Spinal cord (tissue), 10 donors: ENCODE results near the gene RIOK3. TPM values are rescaled to one million over a fixed set of nuclear protein-coding genes. Genes with fewer than 3 reads are reported as not detected.
"Not testable (repeated sequence)": the region's sequence is repeated elsewhere in the genome, so short reads cannot be mapped to it uniquely, and the experiment has no call there.

Experiments
- DNase-seq, 6 donors: peaks; one replicate each; pipeline versions ENCODE4 v3.0.0 to v3.0.0-alpha.2; 2013 to 2015; ENCODE audit warnings: low spot score in 6 of 6, low read depth in 4 of 6
- H3K27ac ChIP-seq: one replicate; pipeline ENCODE4 v1.5.1; 2013; ENCODE audit warnings: low read depth, low read length, control low read depth
- H3K27me3 ChIP-seq: one replicate; pipeline ENCODE4 v1.6.1; 2013; ENCODE audit warnings: low read length; ENCODE audit not compliant: control insufficient read depth, insufficient read depth
- H3K36me3 ChIP-seq: one replicate; pipeline ENCODE4 v1.6.1; 2013; ENCODE audit warnings: low read length; ENCODE audit not compliant: control insufficient read depth, insufficient read depth
- H3K4me1 ChIP-seq: one replicate; pipeline ENCODE4 v1.6.1; 2013; ENCODE audit warnings: low read length; ENCODE audit not compliant: control insufficient read depth, insufficient read depth
- H3K4me3 ChIP-seq: one replicate; pipeline ENCODE4 v1.5.1; 2013; ENCODE audit warnings: low read depth, low read length, control low read depth
- H3K9me3 ChIP-seq: one replicate; pipeline ENCODE4 v1.6.1; 2013; ENCODE audit warnings: low read length; ENCODE audit not compliant: control insufficient read depth, insufficient read depth
- WGBS: methylation state at CpG from one replicate; pipeline ENCODE4 v1.1.5; 2013; ENCODE audit warnings: missing lambda C conversion rate; ENCODE audit not compliant: insufficient coverage; 5-methylcytosine and 5-hydroxymethylcytosine counted together
- polyA plus RNA-seq, 2 donors: library from polyadenylated mRNA; unstranded; fragments of 120-200 nt; gene quantifications; one replicate each; pipeline ENCODE4 v1.2.1, GENCODE V29; 2013; ENCODE audit not compliant: insufficient read length in 2 of 2
- total RNA-seq, 2 donors: library from RNA; depleted of rRNA in 1 of 2; stranded (reverse); fragments of 120-200 nt in 1 of 2; fragments of >200 nt in 1 of 2; gene quantifications; one replicate each; pipeline versions ENCODE4 v1.2.3 to v1.2.4, GENCODE V29; 2013 to 2014
- donor health status: healthy.

The RIOK3 gene
- total and polyA plus RNA-seq, 4 donors, result 53.7 to 105 (median 70.5) TPM

DNA sequence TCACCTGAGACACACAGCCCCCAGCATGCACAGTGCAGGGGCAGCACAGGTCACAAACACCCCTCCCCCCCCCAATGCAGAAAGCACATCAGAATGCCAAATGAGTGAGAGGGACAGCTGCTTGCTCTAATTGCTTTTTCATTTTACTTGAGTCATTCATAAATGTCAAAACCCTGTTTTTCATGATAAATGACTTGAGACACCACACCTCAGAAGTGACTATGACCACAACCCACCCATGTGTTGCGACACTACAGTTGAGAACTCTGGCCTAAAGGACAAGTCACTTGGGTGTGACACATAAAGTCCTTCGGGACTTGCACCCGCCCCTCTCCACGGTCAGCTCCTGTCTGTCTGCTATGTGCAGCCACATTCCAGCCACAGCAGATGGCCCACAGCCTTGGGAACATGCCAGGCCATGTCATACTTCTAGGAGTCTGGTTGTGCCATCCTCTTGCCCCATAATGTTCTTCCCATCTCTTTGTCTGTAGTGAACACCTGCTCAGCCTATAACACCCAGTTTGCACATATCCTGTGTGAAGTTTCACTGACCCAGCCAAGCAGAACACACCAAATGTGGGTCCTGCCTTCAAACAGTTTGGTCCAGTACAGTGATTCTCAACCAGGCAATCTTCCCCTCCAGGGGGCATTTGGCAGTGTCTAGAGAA, 30.2 kb upstream of the RIOK3 start:
- H3K27ac ChIP-seq, result no peak overlapping the region
- no peaks in the 10 kb centered on the region for H3K27me3 ChIP-seq
- H3K36me3 ChIP-seq, result no peaks in the 10 kb centered on the region
- H3K4me3 ChIP-seq, result no peak overlapping the region
- H3K9me3 ChIP-seq, result no peaks in the 10 kb centered on the region
- H3K4me1 ChIP-seq, result no peaks in the 10 kb centered on the region
- DNase-seq, result no peak
- 73% methylated on average over 4 of the region's 4 CpGs for WGBS

DNA sequence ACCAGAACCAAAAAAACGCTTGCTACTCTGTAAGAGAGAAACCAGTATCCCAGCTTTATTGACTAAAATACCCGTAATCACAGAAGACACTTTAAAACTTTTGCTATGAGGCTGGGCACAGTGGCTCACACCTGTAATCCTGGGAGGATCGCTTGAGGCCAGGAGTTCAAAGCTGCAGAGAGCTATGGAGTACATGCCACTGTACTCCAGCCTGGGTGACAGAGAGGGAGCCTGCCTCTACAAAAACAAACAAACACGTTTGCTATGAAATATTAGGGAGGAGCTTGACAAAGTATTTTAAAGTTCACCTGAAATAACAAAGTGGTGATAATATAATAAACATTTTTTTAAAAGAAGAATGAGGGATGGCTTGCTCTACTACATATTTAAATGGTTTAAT, 28.5 kb upstream of the RIOK3 start:
- no peak for DNase-seq
- no peaks in the 10 kb centered on the region for H3K36me3 ChIP-seq
- H3K4me1 ChIP-seq, result no peaks in the 10 kb centered on the region
- H3K4me3 ChIP-seq, result no peak overlapping the region
- H3K27me3 ChIP-seq, result no peaks in the 10 kb centered on the region
- H3K9me3 ChIP-seq, result no peaks in the 10 kb centered on the region
- WGBS, result 100% methylated on average over 2 of the region's 4 CpGs
- no peak overlapping the region for H3K27ac ChIP-seq

DNA sequence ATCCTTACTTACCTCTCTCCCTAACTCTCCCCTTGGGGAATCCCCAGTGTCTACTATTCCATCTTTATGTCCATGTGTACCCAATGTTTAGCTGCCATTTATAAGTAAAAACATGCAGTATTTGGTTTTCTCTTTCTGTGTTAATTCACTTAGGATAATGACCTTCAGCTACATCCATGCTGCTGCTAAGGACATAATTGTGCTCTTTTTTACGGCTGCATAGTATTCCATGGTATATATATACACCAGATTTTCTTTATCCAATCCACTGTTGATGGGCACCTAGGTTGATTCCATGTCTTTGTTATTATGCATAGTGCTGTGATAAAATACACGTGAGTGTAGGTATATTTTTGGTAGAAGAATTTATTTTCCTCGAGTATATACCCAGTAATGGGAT, 24.3 kb upstream of the RIOK3 start:
- Histone ChIP-seq H3K4me3 (no peak overlapping the region), H3K9me3 (no peaks in the 10 kb centered on the region), H3K27me3 (no peaks in the 10 kb centered on the region), H3K4me1 (no peaks in the 10 kb centered on the region), H3K36me3 (no peaks in the 10 kb centered on the region), H3K27ac (no peak overlapping the region)
- WGBS, result no CpG with 5 or more reads among the region's 3 CpGs
- no peak for DNase-seq

DNA sequence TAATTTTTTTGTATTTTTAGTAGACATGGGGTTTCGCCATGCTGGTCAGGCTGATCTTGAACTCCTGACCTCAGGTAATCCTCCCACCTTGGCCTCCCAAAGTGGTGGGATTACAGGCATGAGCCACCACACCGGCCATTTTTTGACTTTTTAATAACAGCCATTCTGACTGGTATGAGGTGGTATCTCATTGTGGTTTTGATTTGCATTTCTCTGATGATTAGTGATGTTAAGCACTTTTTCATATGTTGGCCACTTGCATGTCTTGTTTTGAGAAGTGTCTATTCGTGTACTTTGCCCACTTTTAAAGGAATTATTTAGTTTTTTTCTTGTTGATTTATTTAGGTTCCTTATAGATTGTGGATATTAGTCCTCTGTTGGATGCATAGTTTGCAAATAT, 23.5 kb upstream of the RIOK3 start:
- not testable (repeated sequence) for H3K9me3 ChIP-seq, H3K27me3 ChIP-seq, DNase-seq, H3K4me1 ChIP-seq, H3K4me3 ChIP-seq, H3K36me3 ChIP-seq, H3K27ac ChIP-seq
- WGBS, result 90% methylated on average over 2 of the region's 3 CpGs

DNA sequence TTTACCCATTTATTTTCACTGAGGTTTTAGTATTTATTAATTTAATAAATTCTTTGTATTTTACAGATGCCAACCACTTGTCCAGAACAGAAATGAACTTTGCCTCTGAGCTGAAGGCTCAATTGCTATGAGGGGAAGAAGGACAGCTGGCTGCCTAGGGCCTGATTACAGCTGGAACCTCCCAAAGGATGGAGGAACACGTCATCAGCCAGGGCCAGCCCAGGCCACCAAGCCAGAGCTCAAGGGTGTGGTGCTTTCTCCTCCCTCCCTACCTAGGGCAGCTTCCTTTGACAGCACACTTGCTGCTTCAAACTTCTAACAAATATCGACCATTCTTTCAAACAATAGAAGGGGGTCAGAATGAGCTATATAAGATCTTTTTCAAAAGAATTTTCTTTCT, 19.7 kb upstream of the RIOK3 start:
- Histone ChIP-seq H3K36me3 (no peaks in the 10 kb centered on the region), H3K9me3 (no peaks in the 10 kb centered on the region), H3K27me3 (no peaks in the 10 kb centered on the region), H3K27ac (no peak overlapping the region), H3K4me3 (no peak overlapping the region), H3K4me1 (peaks cover 6% of the 10 kb centered on the region)
- DNase-seq, result no peak
- WGBS, result no CpG with 5 or more reads among the region's 2 CpGs

DNA sequence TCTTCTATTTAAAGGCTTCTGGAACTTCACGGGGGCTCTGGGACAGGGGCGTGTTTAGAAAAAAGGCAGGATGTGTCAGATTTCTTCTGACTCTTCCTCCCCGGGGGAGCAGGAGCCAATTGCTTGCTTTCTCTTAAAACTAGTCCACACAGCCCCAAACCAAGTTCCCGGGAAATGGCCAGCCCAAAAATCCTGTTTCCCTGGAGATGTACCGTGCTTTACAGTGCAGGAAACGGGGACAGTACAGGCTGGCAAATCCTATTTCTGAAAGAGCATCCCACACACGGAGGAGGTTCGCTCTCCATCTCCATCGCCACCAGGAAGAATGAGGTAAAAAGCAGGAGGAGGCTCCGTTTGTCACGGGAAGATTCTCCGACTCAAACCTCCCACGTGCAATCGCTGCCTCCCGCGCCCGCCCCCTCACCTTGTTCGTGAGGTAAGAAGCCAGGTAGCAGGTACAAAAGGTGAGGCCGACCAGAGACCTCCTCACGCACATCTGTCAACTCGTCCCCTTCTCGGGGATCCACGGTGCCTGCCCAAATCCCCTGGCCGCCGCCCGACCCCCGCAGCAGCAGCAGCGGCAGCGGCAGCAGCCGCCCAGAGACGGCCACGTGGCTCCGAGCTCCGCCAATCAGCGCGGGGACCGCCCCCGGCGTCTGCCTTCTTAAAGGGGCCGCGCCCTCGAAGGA, 15.6 kb upstream of the RIOK3 start:
- WGBS, result 0% methylated on average over 25 of the region's 42 CpGs
- Histone ChIP-seq H3K4me3 (peak overlapping the region; percentile 94), H3K27me3 (no peaks in the 10 kb centered on the region)

DNA sequence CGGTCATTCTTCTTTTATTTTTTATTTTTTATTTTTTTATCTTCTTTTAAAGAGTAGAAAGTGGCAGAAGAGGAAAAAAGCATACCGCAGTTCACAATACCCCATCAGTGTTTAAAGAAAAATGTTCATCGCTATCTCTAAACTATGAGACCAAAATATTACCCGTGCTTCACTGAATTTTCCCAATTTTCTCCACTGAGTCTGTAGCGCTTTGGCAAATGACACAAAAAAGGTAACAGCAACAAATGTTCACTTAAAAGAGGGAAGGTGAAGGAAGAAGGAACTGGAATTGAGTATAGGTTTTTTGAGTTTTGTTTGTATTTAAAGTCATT, 15.1 kb upstream of the RIOK3 start:
- H3K27ac ChIP-seq, result no peak overlapping the region

More for the DNA sequence above, 15.6 kb upstream of the RIOK3 start:
- peak in 5 of 6 donors; percentile 57 to 94 (median 68) for DNase-seq
- Histone ChIP-seq H3K36me3 (no peaks in the 10 kb centered on the region), H3K9me3 (no peaks in the 10 kb centered on the region), H3K27ac (peak overlapping the region; percentile 69), H3K4me1 (peaks cover 9% of the 10 kb centered on the region)

DNA sequence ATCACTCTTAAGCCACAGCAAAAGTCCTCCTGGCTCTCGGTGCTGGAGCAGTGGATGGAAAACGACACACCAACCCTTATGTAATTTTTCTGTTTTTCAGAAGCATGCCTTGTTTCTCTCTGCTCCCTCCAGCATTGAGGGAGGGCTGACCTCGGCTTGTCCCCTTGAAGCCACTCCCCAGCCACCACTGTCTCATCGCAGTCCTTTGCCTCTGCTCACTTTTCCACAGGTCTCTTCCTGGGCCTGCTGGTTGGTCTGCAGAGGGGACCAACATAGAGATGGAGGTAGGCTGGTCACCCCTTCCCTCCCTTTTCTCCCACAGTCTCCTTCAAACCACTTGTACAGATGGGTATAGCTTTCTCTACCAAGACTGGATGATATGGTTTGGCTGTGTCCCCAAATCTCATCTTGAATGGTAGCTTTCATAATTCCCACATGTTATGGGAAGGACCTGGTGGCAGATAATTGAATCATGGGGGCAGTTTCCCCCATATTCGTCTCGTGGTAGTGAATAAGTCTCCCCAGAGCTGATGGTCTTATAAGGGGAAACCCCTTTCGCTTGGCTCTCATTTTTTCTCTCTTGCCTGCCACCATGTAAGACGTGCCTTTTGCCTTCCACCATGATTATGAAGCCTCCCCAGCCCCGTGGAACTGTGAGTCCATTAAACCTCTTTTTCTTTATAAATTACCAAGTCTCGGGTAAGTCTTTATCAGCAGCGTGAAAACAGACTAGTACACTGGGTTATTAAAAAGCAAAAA, 14.3 kb upstream of the RIOK3 start:
- Histone ChIP-seq H3K9me3 (no peaks in the 10 kb centered on the region), H3K27ac (no peak overlapping the region), H3K4me3 (peak overlapping the region; percentile 94), H3K27me3 (no peaks in the 10 kb centered on the region), H3K36me3 (no peaks in the 10 kb centered on the region), H3K4me1 (peaks cover 9% of the 10 kb centered on the region)
- 79% methylated on average over 3 of the region's 11 CpGs for WGBS
- DNase-seq, result no peak

More for the DNA sequence above, 15.1 kb upstream of the RIOK3 start:
- H3K27me3 ChIP-seq, result no peaks in the 10 kb centered on the region
- peak overlapping the region; percentile 94 for H3K4me3 ChIP-seq
- no peaks in the 10 kb centered on the region for H3K9me3 ChIP-seq
- no CpG with 5 or more reads among the region's 5 CpGs for WGBS
- no peak for DNase-seq
- no peaks in the 10 kb centered on the region for H3K36me3 ChIP-seq
- peaks cover 9% of the 10 kb centered on the region for H3K4me1 ChIP-seq

DNA sequence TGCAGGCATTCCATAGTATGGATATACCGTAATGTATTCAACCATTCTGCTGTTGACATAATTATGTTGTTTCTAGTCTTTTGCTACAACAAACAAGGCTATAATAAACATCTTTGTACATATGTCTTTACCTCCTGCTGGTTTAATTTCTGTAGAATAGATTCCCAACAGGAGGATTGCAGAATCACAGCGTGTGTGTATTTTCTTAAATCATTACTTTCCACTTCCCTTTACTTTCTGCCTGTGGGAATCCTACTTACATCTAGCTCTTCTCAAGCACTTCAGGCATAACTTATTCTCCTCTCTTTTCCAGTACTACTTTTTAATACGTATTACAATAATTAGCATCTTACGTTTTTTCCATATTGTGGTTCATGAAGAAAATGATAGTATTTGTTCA, 13.0 kb upstream of the RIOK3 start:
- no peaks in the 10 kb centered on the region for H3K27me3 ChIP-seq
- H3K36me3 ChIP-seq, result no peaks in the 10 kb centered on the region
- H3K27ac ChIP-seq, result no peak overlapping the region
- peak in 1 of 6 donors; percentile 62 for DNase-seq
- WGBS, result no CpG with 5 or more reads among the region's 4 CpGs
- no peaks in the 10 kb centered on the region for H3K9me3 ChIP-seq
- no peak overlapping the region for H3K4me3 ChIP-seq
- peaks cover 9% of the 10 kb centered on the region for H3K4me1 ChIP-seq
